ENCODE measurements around the gene GGT5. TPM values are rescaled to one million over a fixed set of nuclear protein-coding genes. Genes with fewer than 3 reads are reported as not detected.
"Not testable (repeated sequence)": the region's sequence is repeated elsewhere in the genome, so short reads cannot be mapped to it uniquely, and the experiment has no call there.

GGT5 gene
- total RNA-seq, 2 donors from 2014 or later: 36.2 to 58.7 TPM

DNA sequence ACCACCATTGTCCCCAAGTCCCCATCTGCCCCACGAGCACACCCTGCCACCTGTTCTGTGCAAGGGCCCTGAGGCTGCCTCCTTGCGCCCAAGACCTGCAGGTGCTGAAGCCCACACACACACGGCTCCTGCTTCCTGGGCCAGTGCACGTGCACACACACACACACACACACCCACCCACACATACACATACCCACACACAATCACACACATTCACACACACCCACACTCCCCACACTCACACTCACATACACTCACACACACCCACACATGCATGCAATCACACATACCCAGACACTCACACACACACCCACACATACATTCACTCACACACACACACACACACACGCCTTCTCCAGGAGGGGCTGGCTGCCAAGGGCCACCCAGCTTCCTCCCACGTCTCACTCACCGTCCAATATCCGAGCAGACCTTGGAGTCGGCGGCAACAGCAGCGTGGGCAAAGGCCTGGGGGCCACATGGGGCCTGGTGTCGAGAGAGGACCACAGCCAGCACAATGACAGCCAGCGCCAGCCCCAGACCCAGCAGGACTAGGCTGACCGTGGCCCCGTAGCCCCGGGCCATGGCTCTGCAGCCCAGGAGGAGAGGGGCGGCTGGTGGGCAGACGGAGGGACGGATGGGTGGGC is 616 bp downstream of the GGT5 start:
- peaks cover 0 to 50% of the 10 kb centered on the region in 2 donors for H3K4me1 ChIP-seq
- H3K4me3 ChIP-seq: peak overlapping the region; percentile 46 to 49
- H3K9me3 ChIP-seq: no peaks in the 10 kb centered on the region

DNA sequence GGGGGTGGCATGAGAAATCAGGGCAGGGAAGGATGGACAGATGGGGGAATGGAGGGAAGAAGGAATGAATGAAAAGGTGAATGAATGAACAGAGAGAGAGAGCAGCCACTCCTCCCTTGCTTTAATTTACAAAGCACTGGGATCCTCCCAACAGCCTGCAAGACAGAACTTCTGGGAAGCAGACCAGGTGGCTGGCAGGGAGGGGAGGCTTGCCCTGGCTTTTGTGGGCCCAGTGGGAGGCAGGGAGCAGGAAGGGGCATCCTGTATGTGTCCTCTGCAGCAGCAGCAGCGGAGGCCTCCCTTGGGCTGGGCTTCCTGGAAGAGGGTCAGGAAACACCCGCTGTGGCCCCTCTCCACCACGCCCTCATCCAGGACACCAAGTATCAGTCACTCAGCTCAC is 1.5 kb downstream of the GGT5 start:
- H3K9me3 ChIP-seq; H3K36me3 ChIP-seq; DNase-seq (ENCODE audit: low spot score); H3K27me3 ChIP-seq: not testable (repeated sequence)
- Histone ChIP-seq H3K27ac (peak overlapping the region; percentile 80 to 83), H3K4me3 (peak overlapping the region; percentile 46 to 49), H3K4me1 (peaks cover 0 to 50% of the 10 kb centered on the region in 2 donors)

More for the DNA sequence above, 616 bp downstream of the GGT5 start:
- Histone ChIP-seq H3K27ac (peak overlapping the region; percentile 80 to 83), H3K36me3 (no peaks in the 10 kb centered on the region), H3K27me3 (no peaks in the 10 kb centered on the region)
- no peak for DNase-seq (ENCODE audit: low spot score)
- TF ChIP-seq, protein P1, sequence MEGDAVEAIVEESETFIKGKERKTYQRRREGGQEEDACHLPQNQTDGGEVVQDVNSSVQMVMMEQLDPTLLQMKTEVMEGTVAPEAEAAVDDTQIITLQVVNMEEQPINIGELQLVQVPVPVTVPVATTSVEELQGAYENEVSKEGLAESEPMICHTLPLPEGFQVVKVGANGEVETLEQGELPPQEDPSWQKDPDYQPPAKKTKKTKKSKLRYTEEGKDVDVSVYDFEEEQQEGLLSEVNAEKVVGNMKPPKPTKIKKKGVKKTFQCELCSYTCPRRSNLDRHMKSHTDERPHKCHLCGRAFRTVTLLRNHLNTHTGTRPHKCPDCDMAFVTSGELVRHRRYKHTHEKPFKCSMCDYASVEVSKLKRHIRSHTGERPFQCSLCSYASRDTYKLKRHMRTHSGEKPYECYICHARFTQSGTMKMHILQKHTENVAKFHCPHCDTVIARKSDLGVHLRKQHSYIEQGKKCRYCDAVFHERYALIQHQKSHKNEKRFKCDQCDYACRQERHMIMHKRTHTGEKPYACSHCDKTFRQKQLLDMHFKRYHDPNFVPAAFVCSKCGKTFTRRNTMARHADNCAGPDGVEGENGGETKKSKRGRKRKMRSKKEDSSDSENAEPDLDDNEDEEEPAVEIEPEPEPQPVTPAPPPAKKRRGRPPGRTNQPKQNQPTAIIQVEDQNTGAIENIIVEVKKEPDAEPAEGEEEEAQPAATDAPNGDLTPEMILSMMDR (IDR thresholded peaks at IDR 0.05): no peak

DNA sequence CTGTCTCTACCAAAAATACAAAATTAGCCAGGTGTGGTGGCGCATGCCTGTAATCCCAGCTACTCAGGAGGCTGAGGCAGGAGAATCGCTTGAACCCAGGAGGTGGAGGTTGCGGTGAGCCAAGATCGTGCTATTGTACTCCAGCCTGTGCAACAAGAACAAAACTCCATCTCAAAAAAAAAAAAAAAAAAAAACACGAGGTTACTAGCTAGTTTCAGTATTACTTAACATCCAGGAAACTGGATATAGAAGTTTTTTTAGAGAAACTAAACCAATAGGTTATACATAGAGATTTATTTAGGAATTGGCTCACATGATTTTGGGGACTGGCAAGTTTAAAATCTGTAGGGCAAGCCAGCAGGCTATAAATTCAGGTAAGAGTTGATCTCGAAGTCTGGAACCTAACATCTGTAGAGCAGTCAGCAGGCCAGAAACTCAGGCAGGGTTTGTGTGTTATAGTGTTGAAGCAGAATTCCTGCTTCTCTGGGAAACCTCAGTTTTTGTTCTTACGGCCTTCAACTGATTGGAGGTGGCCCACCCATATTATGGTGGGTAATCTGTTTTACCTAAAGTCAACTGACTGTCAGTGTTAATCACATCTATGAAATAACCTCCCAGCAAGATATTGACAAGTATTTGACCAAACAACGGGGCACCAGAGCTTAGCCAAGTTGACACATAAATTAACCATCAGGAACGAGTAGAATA is 3.7 kb downstream of the GGT5 start:
- H3K4me3 ChIP-seq; H3K9me3 ChIP-seq; H3K27me3 ChIP-seq; H3K36me3 ChIP-seq; DNase-seq (ENCODE audit: low spot score): not testable (repeated sequence)
- Histone ChIP-seq H3K4me1 (peaks cover 0 to 31% of the 10 kb centered on the region in 2 donors), H3K27ac (peak overlapping the region in 1 of 2 donors; percentile 16)

DNA sequence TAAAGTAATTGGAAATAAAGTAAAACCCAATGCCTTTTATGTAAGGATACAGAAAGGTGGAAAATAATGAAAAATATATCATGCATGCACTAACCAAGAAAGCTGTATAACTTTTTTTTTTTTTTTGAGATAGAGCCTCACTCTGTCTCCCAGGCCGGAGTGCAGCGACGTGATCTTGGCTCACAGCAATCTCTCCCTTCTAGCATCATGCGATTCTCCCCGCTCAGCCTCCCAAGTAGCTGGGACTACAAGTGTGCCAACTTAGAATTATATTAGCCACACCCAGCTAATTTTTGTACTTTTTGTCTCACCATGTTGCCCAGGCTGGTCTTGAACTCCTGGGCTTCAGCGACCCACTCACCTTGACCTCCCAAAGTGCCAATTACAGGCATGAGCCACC is 4.5 kb downstream of the GGT5 start:
- no peak overlapping the region for H3K4me3 ChIP-seq
- H3K27me3 ChIP-seq: no peaks in the 10 kb centered on the region
- peak overlapping the region in 1 of 2 donors; percentile 16 for H3K27ac ChIP-seq
- TF ChIP-seq, protein P1 (IDR thresholded peaks at IDR 0.05): no peak
- H3K36me3 ChIP-seq: no peaks in the 10 kb centered on the region
- peaks cover 0 to 24% of the 10 kb centered on the region in 2 donors for H3K4me1 ChIP-seq
- no peak for DNase-seq (ENCODE audit: low spot score)
- H3K9me3 ChIP-seq: no peaks in the 10 kb centered on the region

DNA sequence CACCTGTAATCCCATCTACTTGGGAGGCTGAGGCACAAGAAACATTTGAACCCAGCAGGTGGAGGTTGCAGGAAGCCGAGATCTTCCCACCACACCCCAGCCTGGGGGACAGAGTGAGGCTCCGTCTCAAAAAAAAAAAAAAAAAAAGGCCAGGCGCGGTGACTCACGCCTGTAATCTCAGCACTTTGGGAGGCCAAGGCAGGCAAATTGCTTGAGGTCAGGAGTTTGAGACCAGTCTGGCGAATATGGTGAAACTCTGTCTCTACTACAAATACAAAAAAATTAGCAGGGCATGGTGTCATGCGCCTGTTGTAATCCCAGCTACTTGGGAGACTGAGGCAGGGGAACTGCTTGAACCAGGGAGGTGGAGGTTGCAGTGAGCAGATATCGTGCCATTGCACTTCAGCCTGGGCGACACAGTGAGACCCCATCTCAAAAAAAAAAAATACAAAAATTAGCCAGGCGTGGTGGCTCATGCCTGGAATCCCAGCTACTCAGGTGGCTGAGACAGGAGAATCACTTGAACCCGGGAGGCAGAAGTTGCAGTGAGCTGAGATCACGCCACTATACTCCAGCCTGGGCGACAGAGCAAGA is 6.7 kb downstream of the GGT5 start:
- not testable (repeated sequence) for H3K9me3 ChIP-seq; H3K4me3 ChIP-seq; DNase-seq (ENCODE audit: low spot score); H3K27me3 ChIP-seq; H3K27ac ChIP-seq
- Histone ChIP-seq H3K36me3 (peaks cover 11% of the 10 kb centered on the region), H3K4me1 (peaks cover 0 to 12% of the 10 kb centered on the region in 2 donors)

DNA sequence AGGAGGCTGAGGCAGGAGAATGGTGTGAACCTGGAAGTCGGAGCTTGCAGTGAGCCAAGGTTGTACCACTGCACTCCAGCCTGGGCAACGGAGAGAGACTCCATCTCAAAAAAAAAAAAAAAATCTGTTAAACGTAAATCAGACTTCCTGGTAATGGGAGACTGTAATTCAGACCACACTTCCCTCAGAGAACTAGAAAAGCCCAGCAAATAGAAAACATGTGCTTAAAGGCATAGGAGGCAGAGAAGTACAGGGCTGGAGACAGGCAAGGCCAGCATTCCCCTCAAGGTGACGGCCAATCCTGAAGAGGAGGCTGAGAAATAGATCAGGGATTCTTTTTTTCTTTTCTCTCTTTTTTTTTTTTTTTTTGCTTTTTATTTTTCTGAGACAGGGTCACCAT is 8.2 kb downstream of the GGT5 start:
- Histone ChIP-seq H3K36me3 (peaks cover 12% of the 10 kb centered on the region), H3K27ac (no peak overlapping the region), H3K27me3 (no peaks in the 10 kb centered on the region), H3K4me1 (no peaks in the 10 kb centered on the region), H3K9me3 (no peaks in the 10 kb centered on the region), H3K4me3 (no peak overlapping the region)
- TF ChIP-seq, protein P1 (IDR thresholded peaks at IDR 0.05): no peak
- no peak for DNase-seq (ENCODE audit: low spot score)

DNA sequence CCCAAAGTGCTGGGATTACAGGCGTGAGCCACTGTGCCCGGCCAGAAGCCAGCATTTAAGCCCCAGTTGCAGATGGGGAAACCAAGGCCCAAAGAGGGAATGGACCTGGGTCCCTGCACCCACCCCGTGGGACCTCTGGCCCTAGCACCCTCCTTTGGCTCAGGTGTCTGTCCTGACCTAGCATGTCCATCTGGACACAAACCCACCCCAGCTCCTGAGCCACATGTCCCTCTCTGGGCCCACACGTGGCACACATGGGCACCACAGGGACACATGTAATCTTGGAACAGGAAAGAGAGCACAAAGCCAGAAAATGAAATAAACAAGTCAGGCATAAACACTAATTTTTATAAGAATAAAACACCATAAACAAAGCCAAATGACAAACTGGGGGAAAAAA is 9.6 kb downstream of the GGT5 start:
- no peak for DNase-seq (ENCODE audit: low spot score)
- TF ChIP-seq, protein P1 (IDR thresholded peaks at IDR 0.05): no peak
- Histone ChIP-seq H3K27me3 (no peaks in the 10 kb centered on the region), H3K9me3 (no peaks in the 10 kb centered on the region), H3K4me1 (peaks cover 0 to 9% of the 10 kb centered on the region in 2 donors), H3K36me3 (peaks cover 16% of the 10 kb centered on the region), H3K4me3 (no peak overlapping the region), H3K27ac (no peak overlapping the region)

Data from right atrium auricular region (tissue), 2 donors.